Right kidney (tissue), 1 donor: ENCODE measurements around the gene MIOX.

Experiments used
- DNase-seq: peaks from one replicate; pipeline ENCODE4 v3.0.0-alpha.2; 2016

Gene MIOX

DNA sequence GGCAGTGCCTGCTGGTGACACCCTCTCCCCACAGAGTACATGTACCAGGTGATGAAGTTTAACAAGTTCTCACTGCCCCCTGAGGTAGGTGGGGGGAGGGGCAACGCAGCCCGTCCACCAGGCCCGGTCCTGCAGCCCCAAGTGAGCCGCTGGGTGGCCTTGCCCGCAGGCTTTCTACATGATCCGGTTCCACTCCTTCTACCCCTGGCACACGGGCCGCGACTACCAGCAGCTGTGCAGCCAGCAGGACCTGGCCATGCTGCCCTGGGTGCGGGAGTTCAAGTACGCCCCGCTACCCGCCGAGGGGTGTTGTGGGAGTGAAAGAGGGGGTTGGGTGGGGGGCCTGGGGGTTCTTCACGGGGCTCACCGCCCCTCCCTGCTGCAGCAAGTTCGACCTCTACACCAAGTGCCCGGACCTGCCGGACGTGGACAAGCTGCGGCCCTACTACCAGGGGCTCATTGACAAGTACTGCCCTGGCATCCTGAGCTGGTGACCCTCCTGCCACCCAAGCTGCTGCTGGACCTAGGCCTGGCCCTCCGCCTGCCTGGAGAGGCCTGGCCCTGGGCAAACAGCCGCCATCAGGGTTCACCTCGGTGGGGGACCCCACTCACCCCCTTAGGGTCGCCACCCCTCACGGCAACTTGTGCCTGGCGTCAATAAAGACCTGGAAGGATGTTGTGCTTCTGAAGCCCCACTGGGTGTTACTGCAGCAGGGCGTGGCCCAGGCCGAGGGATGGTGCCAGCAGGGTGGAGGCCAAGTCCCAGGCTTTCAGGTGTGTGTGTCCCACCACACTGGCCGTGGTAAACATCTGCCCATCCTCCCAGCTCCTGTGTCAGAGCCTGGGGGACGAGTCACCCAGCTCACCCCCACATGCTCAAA lies 2.9 kb downstream of the MIOX start:
- DNase-seq = no peak

DNA sequence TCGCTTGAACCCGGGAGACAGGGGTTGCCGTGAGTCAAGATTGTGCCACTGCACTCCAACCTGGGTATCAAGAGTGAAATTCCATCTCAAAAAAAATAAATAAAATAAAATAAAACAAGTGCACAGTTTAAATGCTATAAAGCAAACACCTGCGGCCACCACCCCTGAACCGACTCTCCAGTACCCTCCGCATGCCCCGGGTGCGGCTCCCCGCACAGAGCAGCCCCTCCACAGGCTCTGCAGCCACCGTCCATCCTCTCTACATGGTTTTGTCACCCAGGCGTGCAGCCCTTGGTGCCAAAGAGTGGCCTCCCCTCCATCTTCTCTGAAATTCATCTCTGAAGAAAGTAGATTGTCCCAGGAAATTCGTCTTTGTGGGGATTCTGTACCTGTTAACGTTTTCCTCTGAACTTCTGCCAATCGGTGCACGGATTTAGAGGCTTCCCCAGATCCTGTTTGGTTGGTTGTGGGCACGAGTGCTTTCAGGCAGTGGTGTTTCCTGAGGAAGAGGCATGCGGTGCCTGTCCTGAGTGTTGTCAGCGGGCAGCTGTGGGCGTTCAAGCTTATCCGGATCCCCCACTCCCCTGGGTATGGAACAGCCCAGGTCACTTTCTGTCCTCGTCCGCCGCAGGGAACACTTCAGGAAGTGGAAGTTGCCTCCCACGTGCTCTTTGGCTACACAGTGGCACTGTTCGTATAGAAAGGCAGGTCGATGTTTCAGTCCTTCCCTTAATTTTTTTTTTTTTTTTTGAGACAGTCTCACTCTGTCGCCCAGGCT lies 4.1 kb downstream of the MIOX start:
- DNase-seq = no peak

- no peak for DNase-seq
Measured at GRCh38 chr22:50497093-50497492, 10.4 kb downstream of the MIOX start.

DNA sequence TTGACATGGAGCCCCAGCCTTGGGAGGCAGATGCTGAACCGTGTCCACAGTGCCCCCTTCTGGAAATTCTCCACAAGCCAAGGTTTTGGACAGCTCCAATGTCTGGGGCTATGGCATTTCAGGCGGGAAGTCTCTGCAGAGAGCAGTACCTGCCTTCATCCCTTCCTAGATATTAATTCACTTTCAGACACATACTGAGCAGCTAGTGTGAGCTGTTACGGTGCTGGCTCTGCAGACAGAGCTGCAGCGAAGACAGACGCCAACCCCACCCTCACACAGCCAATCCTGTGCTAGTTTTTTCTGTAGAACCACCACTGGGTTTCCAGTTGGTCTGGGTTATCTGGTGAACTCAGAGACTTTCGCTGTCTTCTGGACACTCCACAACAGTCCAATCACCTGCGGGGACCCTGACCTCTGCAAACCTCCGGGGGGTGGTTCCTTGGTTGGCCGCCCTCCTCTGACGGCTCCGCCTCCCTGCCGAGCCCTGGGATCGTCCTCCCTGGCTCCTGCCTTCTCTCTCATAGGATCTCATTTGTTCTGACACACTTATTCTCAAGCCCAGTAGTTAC lies 11.7 kb downstream of the MIOX start:
- peak; percentile 53 for DNase-seq

- no peak for DNase-seq
Measured at GRCh38 chr22:50500452-50500851, 13.8 kb downstream of the MIOX start.

- no peak for DNase-seq
Measured at GRCh38 chr22:50502096-50502495, 15.4 kb downstream of the MIOX start.

GRCh38 chr22:50502628-50503474 lies 16.2 kb downstream of the MIOX start:
- no peak for DNase-seq

- DNase-seq = no peak
Measured at GRCh38 chr22:50503475-50504145, 17.0 kb downstream of the MIOX start.

- DNase-seq = no peak
Measured at GRCh38 chr22:50504369-50505211, 17.9 kb downstream of the MIOX start.

GRCh38 chr22:50505276-50505775 lies 18.7 kb downstream of the MIOX start:
- DNase-seq = no peak

DNA sequence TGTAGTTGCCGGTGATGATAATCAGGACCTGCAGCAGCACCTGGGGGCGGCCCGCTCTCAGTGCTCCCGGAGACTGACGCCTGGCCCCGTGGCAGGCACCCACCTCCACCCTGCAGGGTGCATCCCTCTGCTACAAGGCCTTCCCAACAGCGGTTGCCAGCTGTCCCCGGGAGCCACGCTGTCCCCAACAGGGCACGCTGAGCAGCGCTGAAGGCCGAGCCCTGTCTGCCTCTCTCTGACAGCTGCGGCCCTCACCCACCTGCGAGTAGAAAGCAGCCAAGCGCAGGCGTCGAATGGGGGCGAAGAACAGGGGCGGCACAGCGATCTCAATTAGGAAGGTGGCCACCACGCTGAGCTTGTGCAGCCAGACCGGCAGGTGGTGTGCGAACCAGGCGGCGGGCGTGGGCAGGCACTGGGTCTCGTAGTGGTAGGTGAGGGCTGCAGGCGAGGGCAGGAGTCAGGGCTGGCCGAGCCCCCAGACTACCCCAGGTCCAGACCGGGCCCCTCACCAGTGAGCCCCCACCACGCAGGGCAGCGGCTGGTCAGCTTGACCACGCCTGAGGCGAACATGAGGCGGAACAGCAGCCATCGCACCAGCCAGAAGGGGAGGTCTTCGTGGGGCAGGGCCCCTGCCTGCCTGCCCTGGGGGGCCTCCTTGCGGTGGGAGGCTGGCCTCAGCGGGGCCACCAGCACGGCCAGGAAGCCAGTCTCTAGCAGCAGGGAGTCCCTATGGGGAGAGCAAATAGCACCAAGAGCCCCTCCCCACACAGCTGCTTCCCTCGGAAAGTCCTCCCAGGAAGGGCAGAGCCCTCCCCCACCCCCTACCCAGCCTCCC lies 19.3 kb downstream of the MIOX start:
- DNase-seq = no peak

- DNase-seq = no peak
Measured at GRCh38 chr22:50506611-50507420, 20.2 kb downstream of the MIOX start.

GRCh38 chr22:50507421-50507990 lies 20.8 kb downstream of the MIOX start, which contains the start of gene LMF2:
Gene LMF2 (minus strand): TSS chr22:50507702. CDS start chr22:50507675, 27 bp downstream.
- peak; percentile 85 for DNase-seq

- peak; percentile 90 for DNase-seq
Measured at GRCh38 chr22:50507991-50508884, 21.6 kb downstream of the MIOX start, which contains the start of gene NCAPH2. Gene NCAPH2 (plus strand): TSS chr22:50508224. CDS start chr22:50508338, 114 bp downstream.

DNA sequence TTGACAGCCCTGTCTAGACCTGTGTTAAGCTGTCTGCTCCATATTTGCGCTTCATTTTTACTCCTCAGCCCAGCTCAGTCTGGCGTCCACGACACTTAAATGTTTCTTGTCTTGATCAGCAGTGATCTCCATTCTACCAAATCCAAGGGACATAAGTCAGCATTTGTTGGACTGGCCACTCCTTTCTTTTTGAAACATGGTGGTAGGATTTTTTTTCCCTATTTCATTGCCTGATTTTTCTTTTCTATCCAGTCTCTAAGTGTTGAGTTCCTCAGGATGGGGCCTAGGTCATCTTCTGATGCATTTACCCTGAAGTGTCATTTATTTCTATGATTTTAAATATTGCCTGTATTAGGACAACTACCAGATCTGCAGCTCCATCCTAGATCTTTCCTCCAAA lies 22.2 kb downstream of the MIOX start:
- no peak for DNase-seq

DNA sequence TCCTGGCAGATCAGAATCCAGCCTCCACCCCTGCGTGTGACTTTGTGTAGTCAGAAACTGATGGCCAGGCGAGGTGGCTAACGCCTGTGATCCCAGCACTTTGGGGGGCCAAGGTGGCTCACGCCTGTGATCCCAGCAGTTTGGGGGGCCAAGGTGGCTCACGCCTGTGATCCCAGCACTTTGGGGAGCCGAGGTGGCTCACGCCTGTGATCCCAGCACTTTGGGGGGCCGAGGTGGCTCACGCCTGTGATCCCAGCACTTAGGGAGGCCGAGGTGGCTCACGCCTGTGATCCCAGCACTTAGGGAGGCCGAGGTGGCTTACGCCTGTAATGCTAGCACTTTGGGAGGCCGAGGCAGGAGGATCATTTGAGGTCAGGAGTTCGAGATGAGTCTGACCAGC lies 26.5 kb downstream of the MIOX start:
- no peak for DNase-seq

- DNase-seq = no peak
Measured at GRCh38 chr22:50516068-50516467, 29.4 kb downstream of the MIOX start.
